B cell (primary cell): ENCODE data around the gene CDH12. TPM values are rescaled to one million over a fixed set of nuclear protein-coding genes. Genes with fewer than 3 reads are reported as not detected.

Experiments
- ATAC-seq: fragments of 200-7000 bp; cut with Tn5 transposase; one replicate; pipeline ENCODE4 v1.10.0; 2021; ENCODE audit warnings: low read depth, mild to moderate bottlenecking, moderate number of reproducible peaks, moderate library complexity
- CTCF ChIA-PET: fragments of 350-600 bp; sonication (Branson Sonifier 250); formaldehyde crosslinking; loops from one replicate; lab custom pipeline; 2021; ENCODE audit warnings: antibody characterized with exemption, inconsistent platforms; lab: Charles Lee
- POLR2A ChIA-PET: fragments of 350-600 bp; sonication (Branson Sonifier 250); formaldehyde crosslinking; loops from one replicate; lab custom pipeline; 2021; ENCODE audit warnings: antibody characterized with exemption; lab: Charles Lee
- DNase-seq: peaks from one replicate; pipeline ENCODE4 v3.0.0; 2013
- H2AFZ ChIP-seq: 2 replicates; pipeline ENCODE4 v1.6.1; 2012; ENCODE audit warnings: mild to moderate bottlenecking, low read depth, low read length; ENCODE audit not compliant: insufficient read depth, poor library complexity, severe bottlenecking
- H3K27ac ChIP-seq, 2 donors: 1 replicate in 1 of 2; 2 replicates in 1 of 2; pipeline ENCODE4 v1.5.1; 2012 to 2013; ENCODE audit warnings: low read length in 2 of 2, mild to moderate bottlenecking in 2 of 2, moderate library complexity in 1 of 2
- H3K27me3 ChIP-seq, 4 experiments: fragments of 200-600 bp in 1 of 4; sonication (generic) in 1 of 4; replicated peaks in 1 of 4; 1 replicate in 2 of 4; 2 replicates in 2 of 4; pipeline versions ENCODE4 v1.6.1 to v1.7.0; 2013 to 2016; ENCODE audit warnings: low read length in 3 of 4, mild to moderate bottlenecking in 2 of 4, mixed read lengths in 1 of 4, moderate library complexity in 1 of 4; ENCODE audit not compliant: insufficient read depth in 4 of 4, control insufficient read depth in 3 of 4; ENCODE audit errors: control extremely low read depth in 1 of 4
- H3K36me3 ChIP-seq, 2 experiments: replicated peaks in 1 of 2; 1 replicate in 1 of 2; 2 replicates in 1 of 2; pipeline versions ENCODE4 v1.6.1 to v1.7.1; 2013; ENCODE audit warnings: low read length in 1 of 2; ENCODE audit not compliant: insufficient read depth in 2 of 2, control insufficient read depth in 1 of 2; ENCODE audit errors: control extremely low read depth in 1 of 2, extremely low read depth in 1 of 2
- H3K4me1 ChIP-seq, 2 donors: fragments of 200-600 bp in 1 of 2; sonication (generic) in 1 of 2; 1 replicate in 1 of 2; 2 replicates in 1 of 2; pipeline versions ENCODE4 v1.5.1 to v1.6.1; 2013 to 2017; ENCODE audit warnings: low read length in 2 of 2; ENCODE audit not compliant: control insufficient read depth in 2 of 2, insufficient read depth in 2 of 2
- H3K4me2 ChIP-seq: replicated peaks from 2 replicates; pipeline ENCODE3; 2012; ENCODE audit warnings: mild to moderate bottlenecking, low read depth, low read length; ENCODE audit not compliant: poor library complexity, severe bottlenecking
- H3K4me3 ChIP-seq, 5 experiments: fragments of 200-600 bp in 1 of 5; sonication (generic) in 1 of 5; 1 replicate in 3 of 5; 2 replicates in 2 of 5; pipeline versions ENCODE4 v1.5.1 to v1.7.0; 2011 to 2016; ENCODE audit warnings: low read length in 4 of 5, mild to moderate bottlenecking in 4 of 5, low read depth in 2 of 5, control low read depth in 1 of 5, moderate library complexity in 1 of 5; ENCODE audit not compliant: insufficient read depth in 1 of 5; ENCODE audit errors: control extremely low read depth in 1 of 5, extremely low read depth in 1 of 5
- H3K79me2 ChIP-seq: fragments of 200-600 bp; sonication (generic); one replicate; pipeline ENCODE4 v1.6.0; 2016; ENCODE audit warnings: low read length; ENCODE audit not compliant: control insufficient read depth, insufficient read depth
- H3K9ac ChIP-seq: fragments of 200-600 bp; sonication (generic); 2 replicates; pipeline ENCODE4 v1.6.1; 2017; ENCODE audit warnings: mild to moderate bottlenecking, low read length, moderate library complexity
- H3K9me3 ChIP-seq, 3 donors: one replicate each; pipeline versions ENCODE4 v1.6.1 to v1.7.1; 2013; ENCODE audit warnings: low read length in 2 of 3; ENCODE audit not compliant: control insufficient read depth in 2 of 3, insufficient read depth in 1 of 3; ENCODE audit errors: control extremely low read depth in 1 of 3
- H4K20me1 ChIP-seq: 2 replicates; pipeline ENCODE4 v1.6.0; 2012; ENCODE audit warnings: mild to moderate bottlenecking, low read length; ENCODE audit not compliant: insufficient read depth, control insufficient read depth, poor library complexity, severe bottlenecking
- H3K27ac Mint-ChIP-seq: one replicate; pipeline ENCODE4 v1.8.0; 2021; ENCODE audit warnings: mixed read lengths
- H3K27me3 Mint-ChIP-seq: one replicate; pipeline ENCODE4 v1.8.0; 2021; ENCODE audit warnings: mixed read lengths
- H3K4me1 Mint-ChIP-seq: one replicate; pipeline ENCODE4 v1.8.0; 2021; ENCODE audit warnings: mixed read lengths
- H3K4me3 Mint-ChIP-seq: one replicate; pipeline ENCODE4 v1.8.0; 2021; ENCODE audit warnings: mixed read lengths
- H3K9me3 Mint-ChIP-seq: one replicate; pipeline ENCODE4 v1.8.0; 2022; ENCODE audit warnings: mixed read lengths; ENCODE audit not compliant: insufficient read depth
- EZH2 ChIP-seq: IDR thresholded peaks from 2 replicates; pipeline ENCODE4 v1.6.1; 2012; ENCODE audit warnings: borderline replicate concordance, low read depth, mild to moderate bottlenecking, moderate library complexity, low read length; ENCODE audit not compliant: insufficient read depth, poor library complexity, severe bottlenecking
- WGBS: methylation state at CpG from one replicate; pipeline ENCODE4 v1.1.5; 2013; ENCODE audit warnings: missing lambda C conversion rate; ENCODE audit not compliant: insufficient coverage; 5-methylcytosine and 5-hydroxymethylcytosine counted together
- intact Hi-C: fragments of 100-400 bp; cut with micrococcal nuclease; formaldehyde crosslinking; loops from one replicate; pipeline ENCODE4 v1.10.0; 2022
- polyA plus RNA-seq: library from polyadenylated mRNA; depleted of rRNA; stranded (reverse); fragments of >200 nt; gene quantifications from 2 replicates; pipeline ENCODE4 v1.2.3, GENCODE V29; 2012
- total RNA-seq, 2 donors: library from RNA; stranded (reverse); fragments of 120-200 nt in 1 of 2; gene quantifications; 1 replicate in 1 of 2; 2 replicates in 1 of 2; pipeline versions ENCODE4 v1.2.3 to v1.2.4, GENCODE V29; 2013 to 2022
- TF ChIP-seq, protein P1 (sequence below): fragments of 200-600 bp; IDR thresholded peaks from one replicate; pipeline ENCODE4 v1.8.0; 2022; ENCODE audit warnings: antibody characterized with exemption, mild to moderate bottlenecking

The CDH12 gene
- total and polyA plus RNA-seq, 2 donors (not counting 1 experiment from before 2014, with no cell fraction given), result not detected

- Histone ChIP-seq H3K4me3 (no peak overlapping the region), H3K4me1 (no peaks in the 10 kb centered on the region), H2AFZ (no peak overlapping the region), H3K27me3 (no peaks in the 10 kb centered on the region), H3K9ac (no peak overlapping the region), H3K36me3 (no peaks in the 10 kb centered on the region), H3K4me2 (no peak overlapping the region), H3K79me2 (no peaks in the 10 kb centered on the region), H3K9me3 (no peaks in the 10 kb centered on the region), H3K27ac (no peak overlapping the region), H4K20me1 (no peaks in the 10 kb centered on the region)
- no peaks in the 10 kb centered on the region for H3K4me1 Mint-ChIP-seq
- no peak for ATAC-seq
- H3K9me3 Mint-ChIP-seq, result peaks cover 3% of the 10 kb centered on the region
- intact Hi-C loops, result no loop called here
- H3K27ac Mint-ChIP-seq, result no peak overlapping the region
- H3K4me3 Mint-ChIP-seq, result no peak overlapping the region
- ChIA-PET POLR2A (no interaction called here), CTCF (no interaction called here)
- no peak for DNase-seq
- no peak for TF ChIP-seq EZH2
- TF ChIP-seq, protein P1, sequence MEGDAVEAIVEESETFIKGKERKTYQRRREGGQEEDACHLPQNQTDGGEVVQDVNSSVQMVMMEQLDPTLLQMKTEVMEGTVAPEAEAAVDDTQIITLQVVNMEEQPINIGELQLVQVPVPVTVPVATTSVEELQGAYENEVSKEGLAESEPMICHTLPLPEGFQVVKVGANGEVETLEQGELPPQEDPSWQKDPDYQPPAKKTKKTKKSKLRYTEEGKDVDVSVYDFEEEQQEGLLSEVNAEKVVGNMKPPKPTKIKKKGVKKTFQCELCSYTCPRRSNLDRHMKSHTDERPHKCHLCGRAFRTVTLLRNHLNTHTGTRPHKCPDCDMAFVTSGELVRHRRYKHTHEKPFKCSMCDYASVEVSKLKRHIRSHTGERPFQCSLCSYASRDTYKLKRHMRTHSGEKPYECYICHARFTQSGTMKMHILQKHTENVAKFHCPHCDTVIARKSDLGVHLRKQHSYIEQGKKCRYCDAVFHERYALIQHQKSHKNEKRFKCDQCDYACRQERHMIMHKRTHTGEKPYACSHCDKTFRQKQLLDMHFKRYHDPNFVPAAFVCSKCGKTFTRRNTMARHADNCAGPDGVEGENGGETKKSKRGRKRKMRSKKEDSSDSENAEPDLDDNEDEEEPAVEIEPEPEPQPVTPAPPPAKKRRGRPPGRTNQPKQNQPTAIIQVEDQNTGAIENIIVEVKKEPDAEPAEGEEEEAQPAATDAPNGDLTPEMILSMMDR, result no peak
- WGBS, result 100% methylated on average over 1 of the region's 3 CpGs
- H3K27me3 Mint-ChIP-seq, result no peaks in the 10 kb centered on the region
Observed at GRCh38 chr5:22631683-22632082, 221.5 kb downstream of the CDH12 start.

- ChIA-PET POLR2A (no interaction called here), CTCF (no interaction called here)
- DNase-seq (no peak), ATAC-seq (no peak)
- peaks cover 0 to 10% (median 0%) of the 10 kb centered on the region in 3 donors for H3K9me3 ChIP-seq
- Mint-ChIP-seq H3K4me1 (no peaks in the 10 kb centered on the region), H3K27ac (no peak overlapping the region), H3K27me3 (no peaks in the 10 kb centered on the region), H3K9me3 (peaks cover 9% of the 10 kb centered on the region), H3K4me3 (no peak overlapping the region)
- H3K4me2 ChIP-seq, result no peak overlapping the region
- TF ChIP-seq, protein P1, result no peak
- no peak for TF ChIP-seq EZH2
- H3K27ac ChIP-seq, result no peak overlapping the region
- no peak overlapping the region for H2AFZ ChIP-seq
- no peaks in the 10 kb centered on the region for H3K27me3 ChIP-seq
- WGBS, result no CpG with 5 or more reads among the region's 4 CpGs
- H3K79me2 ChIP-seq, result no peaks in the 10 kb centered on the region
- H3K4me1 ChIP-seq, result no peaks in the 10 kb centered on the region
- H3K36me3 ChIP-seq, result no peaks in the 10 kb centered on the region
- H3K9ac ChIP-seq, result no peak overlapping the region
- intact Hi-C loops, result no loop called here
- no peaks in the 10 kb centered on the region for H4K20me1 ChIP-seq
- no peak overlapping the region for H3K4me3 ChIP-seq
Observed at GRCh38 chr5:22627029-22627428, 226.1 kb downstream of the CDH12 start.
